Measurements from ENCODE around the gene FAM13B.

DNA sequence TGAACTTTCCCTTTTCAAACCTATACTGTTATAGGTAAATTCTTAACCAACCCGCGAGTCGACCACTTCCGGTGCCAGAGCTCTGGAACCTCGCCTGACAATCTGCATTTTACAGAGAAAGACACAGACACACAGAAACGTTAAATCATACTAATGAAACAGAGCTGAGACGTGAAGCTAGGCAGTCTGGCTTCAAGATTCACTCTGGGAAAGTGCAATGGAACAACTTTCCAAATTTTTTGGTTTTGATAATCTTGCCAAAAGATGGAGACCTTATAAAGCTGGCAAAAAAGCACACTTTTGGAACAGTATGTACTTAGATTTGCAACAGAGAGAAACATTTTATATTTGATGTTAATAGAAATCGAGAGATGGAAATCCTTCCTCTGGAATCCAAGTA lies 35.1 kb upstream of the FAM13B start:
- TF ChIP-seq NANOG (IDR thresholded peaks at IDR 0.05; ENCODE audit: insufficient read depth, low read depth, low read length, poor library complexity, severe bottlenecking): no peak
- no peak for TF ChIP-seq CBX8 (IDR thresholded peaks at IDR 0.05; ENCODE audit: borderline replicate concordance, low read depth, low read length)
- no peak for TF ChIP-seq POLR2AphosphoS5 (IDR thresholded peaks at IDR 0.05; ENCODE audit: low read depth, low read length)
- TF ChIP-seq EGR1 (IDR thresholded peaks at IDR 0.05; ENCODE audit: borderline replicate concordance, low read depth, low read length): no peak
- no peak for TF ChIP-seq POLR2A (IDR thresholded peaks at IDR 0.05; ENCODE audit: control extremely low read depth in 1 of 2, low read depth in 2 of 2, low read length in 2 of 2)
- TF ChIP-seq GTF2F1 (IDR thresholded peaks at IDR 0.05; ENCODE audit: borderline replicate concordance, low read depth, low read length): no peak
- no peak for TF ChIP-seq JUND (IDR thresholded peaks at IDR 0.05; ENCODE audit: low read length)
- no peak for TF ChIP-seq ATF3 (IDR thresholded peaks at IDR 0.05; ENCODE audit: insufficient read depth, low read depth, low read length)
- TF ChIP-seq, protein P1, sequence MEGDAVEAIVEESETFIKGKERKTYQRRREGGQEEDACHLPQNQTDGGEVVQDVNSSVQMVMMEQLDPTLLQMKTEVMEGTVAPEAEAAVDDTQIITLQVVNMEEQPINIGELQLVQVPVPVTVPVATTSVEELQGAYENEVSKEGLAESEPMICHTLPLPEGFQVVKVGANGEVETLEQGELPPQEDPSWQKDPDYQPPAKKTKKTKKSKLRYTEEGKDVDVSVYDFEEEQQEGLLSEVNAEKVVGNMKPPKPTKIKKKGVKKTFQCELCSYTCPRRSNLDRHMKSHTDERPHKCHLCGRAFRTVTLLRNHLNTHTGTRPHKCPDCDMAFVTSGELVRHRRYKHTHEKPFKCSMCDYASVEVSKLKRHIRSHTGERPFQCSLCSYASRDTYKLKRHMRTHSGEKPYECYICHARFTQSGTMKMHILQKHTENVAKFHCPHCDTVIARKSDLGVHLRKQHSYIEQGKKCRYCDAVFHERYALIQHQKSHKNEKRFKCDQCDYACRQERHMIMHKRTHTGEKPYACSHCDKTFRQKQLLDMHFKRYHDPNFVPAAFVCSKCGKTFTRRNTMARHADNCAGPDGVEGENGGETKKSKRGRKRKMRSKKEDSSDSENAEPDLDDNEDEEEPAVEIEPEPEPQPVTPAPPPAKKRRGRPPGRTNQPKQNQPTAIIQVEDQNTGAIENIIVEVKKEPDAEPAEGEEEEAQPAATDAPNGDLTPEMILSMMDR (IDR thresholded peaks at IDR 0.05; ENCODE audit: control extremely low read depth in 1 of 3, insufficient read depth in 1 of 3, low read depth in 1 of 3, low read length in 3 of 3): no peak
- no peak for TF ChIP-seq CEBPB (IDR thresholded peaks at IDR 0.05; ENCODE audit: low read depth, low read length)
- TF ChIP-seq HDAC2 (IDR thresholded peaks at IDR 0.05; ENCODE audit: borderline replicate concordance in 1 of 2, low read depth in 2 of 2, low read length in 2 of 2): no peak

All from H1 (cell line).